Astrocyte (in vitro differentiated cells and primary cell): ENCODE measurements around the gene KCNK5.

Experiments
- EZH2 ChIP-seq: IDR thresholded peaks from 2 replicates; pipeline ENCODE4 v1.6.1; 2012; ENCODE audit warnings: mild to moderate bottlenecking, low read length, inconsistent platforms; ENCODE audit not compliant: insufficient read depth
- TF ChIP-seq, protein P1 (sequence below): IDR thresholded peaks from 2 replicates; pipeline ENCODE4 v1.5.1; 2011; ENCODE audit warnings: low read depth, mild to moderate bottlenecking, inconsistent platforms, low read length, moderate library complexity; ENCODE audit not compliant: insufficient read depth

DNA sequence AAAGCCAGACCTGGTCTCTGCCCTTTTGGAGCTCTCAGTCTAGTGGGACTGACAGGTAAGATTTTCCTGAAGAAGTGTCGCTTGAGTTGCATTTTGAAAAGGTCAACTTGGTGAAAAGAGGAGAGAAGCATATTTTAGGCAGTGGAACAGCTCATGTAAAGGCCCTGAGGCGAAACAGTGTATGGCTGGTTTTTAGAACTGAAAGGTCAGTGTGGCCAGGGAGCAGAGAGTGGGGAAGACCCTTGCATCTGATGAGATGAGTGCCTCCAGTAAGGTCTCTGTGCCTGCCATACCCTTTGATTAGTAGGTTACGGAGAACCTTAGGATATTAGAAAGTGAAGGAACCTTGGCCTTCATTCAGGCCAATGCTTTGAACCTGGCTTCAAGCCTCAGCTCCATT, 58.4 kb downstream of the KCNK5 start:
- TF ChIP-seq, protein P1, sequence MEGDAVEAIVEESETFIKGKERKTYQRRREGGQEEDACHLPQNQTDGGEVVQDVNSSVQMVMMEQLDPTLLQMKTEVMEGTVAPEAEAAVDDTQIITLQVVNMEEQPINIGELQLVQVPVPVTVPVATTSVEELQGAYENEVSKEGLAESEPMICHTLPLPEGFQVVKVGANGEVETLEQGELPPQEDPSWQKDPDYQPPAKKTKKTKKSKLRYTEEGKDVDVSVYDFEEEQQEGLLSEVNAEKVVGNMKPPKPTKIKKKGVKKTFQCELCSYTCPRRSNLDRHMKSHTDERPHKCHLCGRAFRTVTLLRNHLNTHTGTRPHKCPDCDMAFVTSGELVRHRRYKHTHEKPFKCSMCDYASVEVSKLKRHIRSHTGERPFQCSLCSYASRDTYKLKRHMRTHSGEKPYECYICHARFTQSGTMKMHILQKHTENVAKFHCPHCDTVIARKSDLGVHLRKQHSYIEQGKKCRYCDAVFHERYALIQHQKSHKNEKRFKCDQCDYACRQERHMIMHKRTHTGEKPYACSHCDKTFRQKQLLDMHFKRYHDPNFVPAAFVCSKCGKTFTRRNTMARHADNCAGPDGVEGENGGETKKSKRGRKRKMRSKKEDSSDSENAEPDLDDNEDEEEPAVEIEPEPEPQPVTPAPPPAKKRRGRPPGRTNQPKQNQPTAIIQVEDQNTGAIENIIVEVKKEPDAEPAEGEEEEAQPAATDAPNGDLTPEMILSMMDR: no peak
- TF ChIP-seq EZH2: no peak
